C4-2B (cell line): ENCODE data around the gene CXADR.

Experiments
- H3K27ac ChIP-seq: fragments of 450-650 bp; 2 replicates; pipeline ENCODE4 v1.5.1; 2017
- ZFX ChIP-seq: fragments of 450-650 bp; IDR thresholded peaks from 2 replicates; pipeline ENCODE4 v1.6.1; 2017
- TF ChIP-seq, protein P1 (sequence below): fragments of 450-650 bp; conservative IDR thresholded peaks from 2 replicates; pipeline ENCODE4 v1.5.1; 2017; ENCODE audit warnings: mild to moderate bottlenecking

CXADR gene

DNA sequence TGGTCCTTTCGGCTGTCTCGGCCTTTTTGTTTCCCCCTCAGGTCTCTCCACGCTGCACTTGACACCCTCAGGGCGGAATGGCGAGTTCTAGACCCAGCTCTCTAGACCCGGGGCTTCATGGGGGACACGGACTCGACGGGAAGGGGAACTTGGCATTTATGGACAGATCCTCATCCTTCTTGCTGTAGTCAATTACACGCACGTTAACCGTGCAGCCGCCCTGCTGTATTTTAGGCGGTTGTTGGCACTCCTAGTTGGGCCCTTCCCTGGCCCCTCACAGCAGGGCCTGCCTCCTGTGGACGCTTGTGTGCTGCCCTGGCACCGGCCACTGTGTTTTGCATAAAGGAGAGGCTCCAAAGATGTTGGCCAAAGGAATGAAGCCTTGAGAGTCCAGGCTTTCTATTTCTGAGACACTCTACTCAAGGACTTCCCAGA, 100.4 kb downstream of the CXADR start:
- H3K27ac ChIP-seq, result no peak overlapping the region; the same call in 1 of the 2 replicates
- TF ChIP-seq, protein P1, sequence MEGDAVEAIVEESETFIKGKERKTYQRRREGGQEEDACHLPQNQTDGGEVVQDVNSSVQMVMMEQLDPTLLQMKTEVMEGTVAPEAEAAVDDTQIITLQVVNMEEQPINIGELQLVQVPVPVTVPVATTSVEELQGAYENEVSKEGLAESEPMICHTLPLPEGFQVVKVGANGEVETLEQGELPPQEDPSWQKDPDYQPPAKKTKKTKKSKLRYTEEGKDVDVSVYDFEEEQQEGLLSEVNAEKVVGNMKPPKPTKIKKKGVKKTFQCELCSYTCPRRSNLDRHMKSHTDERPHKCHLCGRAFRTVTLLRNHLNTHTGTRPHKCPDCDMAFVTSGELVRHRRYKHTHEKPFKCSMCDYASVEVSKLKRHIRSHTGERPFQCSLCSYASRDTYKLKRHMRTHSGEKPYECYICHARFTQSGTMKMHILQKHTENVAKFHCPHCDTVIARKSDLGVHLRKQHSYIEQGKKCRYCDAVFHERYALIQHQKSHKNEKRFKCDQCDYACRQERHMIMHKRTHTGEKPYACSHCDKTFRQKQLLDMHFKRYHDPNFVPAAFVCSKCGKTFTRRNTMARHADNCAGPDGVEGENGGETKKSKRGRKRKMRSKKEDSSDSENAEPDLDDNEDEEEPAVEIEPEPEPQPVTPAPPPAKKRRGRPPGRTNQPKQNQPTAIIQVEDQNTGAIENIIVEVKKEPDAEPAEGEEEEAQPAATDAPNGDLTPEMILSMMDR, result no peak
- TF ChIP-seq ZFX, result no peak

DNA sequence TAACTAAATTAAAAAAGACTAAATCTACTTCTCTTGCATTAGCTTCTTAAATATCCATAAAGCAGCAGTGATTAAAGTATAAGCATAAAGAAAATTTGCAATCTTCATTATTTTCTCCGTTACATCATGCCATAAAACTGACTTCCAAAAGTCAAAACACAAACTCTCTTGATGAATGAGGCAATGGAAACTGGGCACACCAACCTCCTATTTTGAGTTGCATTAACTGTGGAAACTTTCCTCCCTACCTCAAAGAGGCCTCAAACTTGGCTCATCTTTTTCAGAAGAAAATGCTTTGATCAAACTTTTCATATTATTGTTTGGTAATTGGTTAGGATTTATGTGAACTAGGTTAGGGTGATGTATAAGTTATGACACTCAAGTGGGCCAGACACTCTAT, 104.0 kb downstream of the CXADR start:
- TF ChIP-seq ZFX, result no peak
- TF ChIP-seq, protein P1, result no peak
- H3K27ac ChIP-seq, result no peak overlapping the region

DNA sequence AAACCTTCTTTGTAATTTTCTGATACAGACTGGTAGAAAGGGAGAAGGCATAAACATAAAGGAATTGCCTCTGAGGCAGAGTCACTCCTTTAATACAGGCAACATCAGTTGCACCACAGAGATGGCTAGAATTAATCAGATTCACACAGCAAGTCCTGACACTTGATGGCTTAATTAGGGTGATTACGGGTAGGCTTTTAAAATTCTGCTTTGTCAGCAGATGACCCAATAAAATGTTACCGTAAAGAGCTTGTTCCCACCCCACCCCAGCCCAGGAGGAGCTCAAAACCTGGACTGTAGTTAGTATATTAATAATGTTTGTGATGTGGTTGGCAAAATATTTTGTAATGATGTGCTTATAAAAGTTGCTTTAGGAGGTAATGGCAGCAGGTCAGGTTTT, 109.2 kb downstream of the CXADR start:
- no peak overlapping the region for H3K27ac ChIP-seq

DNA sequence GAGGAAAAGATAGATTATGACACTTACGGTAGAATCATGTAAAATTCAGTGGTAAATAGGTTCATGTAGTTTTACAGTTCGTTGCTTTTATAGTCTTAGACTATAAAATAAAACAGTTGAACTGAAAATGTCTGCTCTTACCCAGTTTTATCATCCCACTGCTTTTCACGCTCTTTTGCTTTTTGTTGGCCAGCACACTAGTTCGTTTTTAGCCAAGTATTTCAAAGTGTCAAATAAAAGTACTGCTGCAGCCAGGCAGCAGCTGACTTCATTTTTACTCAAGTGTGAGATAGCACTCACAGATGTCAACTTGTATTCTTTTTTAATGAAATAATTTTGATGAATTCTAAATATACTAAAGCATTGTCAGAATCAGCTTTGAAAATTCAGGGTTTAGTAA, 118.4 kb downstream of the CXADR start:
- TF ChIP-seq, protein P1, result no peak
- TF ChIP-seq ZFX, result no peak
- H3K27ac ChIP-seq, result no peak overlapping the region

More for the DNA sequence above, 109.2 kb downstream of the CXADR start:
- no peak for TF ChIP-seq ZFX
- TF ChIP-seq, protein P1, result no peak

DNA sequence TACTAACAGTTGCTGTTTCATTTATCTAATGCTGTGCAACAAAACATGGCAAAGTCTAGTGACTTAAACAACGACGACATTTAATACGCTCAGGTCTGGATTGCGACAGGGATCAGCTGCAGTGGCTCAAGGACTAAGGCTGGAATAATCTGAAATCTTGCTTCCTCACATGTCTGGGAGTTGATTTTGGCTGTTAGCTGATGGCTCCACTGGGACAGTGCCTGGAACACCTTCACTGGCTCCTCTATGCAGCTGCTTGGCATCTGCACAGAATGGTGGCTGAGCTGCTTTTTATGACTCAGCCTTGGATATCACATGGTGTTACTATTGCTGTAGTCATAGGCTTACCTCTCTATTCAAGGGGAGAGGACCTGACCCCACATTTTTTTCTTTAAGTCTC, 123.9 kb downstream of the CXADR start:
- no peak overlapping the region for H3K27ac ChIP-seq

DNA sequence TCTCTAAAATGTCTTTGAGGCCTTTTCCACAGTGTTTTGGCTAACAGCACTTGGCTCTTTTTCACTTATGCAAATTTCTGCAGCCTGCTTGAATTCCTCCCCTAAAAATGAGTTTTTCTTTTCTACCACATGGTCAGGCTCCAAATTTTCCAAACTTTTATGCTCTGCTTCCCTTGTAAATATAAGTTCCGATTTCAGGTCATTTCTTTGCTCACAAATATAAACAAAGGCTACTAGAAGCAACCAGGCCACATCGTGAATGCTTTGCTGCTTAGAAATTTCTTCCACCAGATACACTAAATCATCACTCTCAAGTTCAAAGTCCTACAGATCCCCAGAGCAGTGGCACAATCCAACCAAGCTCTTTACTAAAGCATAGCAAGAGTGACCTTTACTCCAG, 128.0 kb downstream of the CXADR start:
- no peak overlapping the region for H3K27ac ChIP-seq
- no peak for TF ChIP-seq ZFX
- TF ChIP-seq, protein P1, result no peak

More for the DNA sequence above, 123.9 kb downstream of the CXADR start:
- no peak for TF ChIP-seq ZFX
- TF ChIP-seq, protein P1, result no peak
